SK-N-MC (cell line): Measurements from ENCODE around the gene KIAA1328.

Experiments used
- DNase-seq: peaks from one replicate; pipeline ENCODE4 v3.0.0-alpha.2; 2011; ENCODE audit warnings: low read depth, low spot score
- H3K27ac ChIP-seq: fragments of 200-600 bp; sonication (generic); 2 replicates; pipeline ENCODE4 v1.5.1; 2016; ENCODE audit warnings: mixed run types
- H3K36me3 ChIP-seq: fragments of 200-600 bp; sonication (generic); 2 replicates; pipeline ENCODE4 v1.6.1; 2017; ENCODE audit warnings: antibody characterized with exemption, low read length, mixed read lengths; ENCODE audit not compliant: insufficient read depth
- H3K4me3 ChIP-seq: fragments of 200-600 bp; sonication (generic); 2 replicates; pipeline ENCODE4 v1.5.1; 2016
- H3K9ac ChIP-seq: fragments of 200-600 bp; sonication (generic); 2 replicates; pipeline ENCODE4 v1.8.0; 2017; ENCODE audit warnings: mixed run types, mixed read lengths; ENCODE audit not compliant: insufficient read length
- H3K9me3 ChIP-seq: fragments of 200-600 bp; sonication (generic); 2 replicates; pipeline ENCODE4 v1.6.1; 2017; ENCODE audit warnings: low read depth, mild to moderate bottlenecking, antibody characterized with exemption, low read length, moderate library complexity, mixed read lengths
- EZH2 ChIP-seq: fragments of 200-600 bp; sonication (generic); IDR thresholded peaks from one replicate; pipeline ENCODE4 v1.6.1; 2017; ENCODE audit warnings: antibody characterized with exemption
- FOXP2 ChIP-seq: optimal IDR thresholded peaks from 2 replicates; pipeline ENCODE3; 2011; ENCODE audit warnings: mild to moderate bottlenecking, moderate library complexity; ENCODE audit not compliant: insufficient read depth; ENCODE audit errors: extremely low read length, control extremely low read depth
- POLR2AphosphoS5 ChIP-seq: IDR thresholded peaks from 2 replicates; pipeline ENCODE4 v1.6.1; 2012; ENCODE audit warnings: mild to moderate bottlenecking, low read depth, low read length, borderline replicate concordance

Gene KIAA1328

DNA sequence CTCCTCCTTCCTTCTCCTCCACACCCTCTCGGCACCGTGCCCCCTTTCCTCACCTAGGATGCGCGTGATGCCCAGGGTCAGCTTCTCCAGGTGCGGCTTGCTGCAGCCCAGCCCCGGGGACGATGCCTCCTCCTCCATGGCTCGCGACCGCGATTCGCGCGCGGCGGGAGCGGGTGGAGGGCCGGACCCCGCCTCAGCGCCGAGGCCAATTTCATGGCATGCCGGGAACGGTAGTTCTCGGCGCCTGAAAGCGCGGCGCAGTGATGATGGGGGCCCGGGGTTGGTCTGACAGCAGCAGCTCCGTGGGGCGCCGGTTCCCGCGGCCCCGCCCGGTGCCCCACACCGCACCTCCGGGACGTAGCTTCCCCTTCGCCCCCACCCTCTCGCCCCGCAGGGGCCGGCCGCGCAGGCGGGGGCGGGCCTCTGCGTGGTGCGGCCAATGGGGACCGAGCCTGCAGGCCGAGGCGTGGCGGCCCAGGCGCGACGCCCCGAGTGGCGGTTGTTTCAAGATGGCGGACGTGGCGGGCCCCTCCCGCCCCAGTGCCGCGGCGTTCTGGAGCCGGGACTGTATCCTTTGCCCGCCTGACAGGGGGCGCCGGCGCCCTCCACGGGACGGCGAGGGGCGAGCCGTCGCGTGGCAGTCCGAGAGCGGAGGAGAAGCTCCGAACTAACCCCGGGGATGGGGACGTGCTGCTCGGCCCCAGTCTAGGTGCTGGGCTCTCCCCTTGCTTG is at the start of gene KIAA1328, which contains the start of gene TPGS2:
TSS of gene KIAA1328 (plus strand) at position 498 of the 732 bp plus-strand sequence. CDS start at position 510, 12 bp downstream.
TSS of gene TPGS2 (minus strand) at position 373 of the 732 bp plus-strand sequence. CDS start at position 138, 235 bp downstream.
- Histone ChIP-seq H3K27ac (no peak within 1 kb of the TSS), H3K36me3 (peaks cover 18% of the 10 kb centered on the region), H3K9me3 (no peaks in the 10 kb centered on the region), H3K4me3 (peak within 1 kb of the TSS; percentile 95), H3K9ac (peak within 1 kb of the TSS; percentile 85)
- DNase-seq: no peak
- TF ChIP-seq POLR2AphosphoS5: peak; percentile 66; the same call in 1 of the 2 replicates
- no peak for TF ChIP-seq EZH2

DNA sequence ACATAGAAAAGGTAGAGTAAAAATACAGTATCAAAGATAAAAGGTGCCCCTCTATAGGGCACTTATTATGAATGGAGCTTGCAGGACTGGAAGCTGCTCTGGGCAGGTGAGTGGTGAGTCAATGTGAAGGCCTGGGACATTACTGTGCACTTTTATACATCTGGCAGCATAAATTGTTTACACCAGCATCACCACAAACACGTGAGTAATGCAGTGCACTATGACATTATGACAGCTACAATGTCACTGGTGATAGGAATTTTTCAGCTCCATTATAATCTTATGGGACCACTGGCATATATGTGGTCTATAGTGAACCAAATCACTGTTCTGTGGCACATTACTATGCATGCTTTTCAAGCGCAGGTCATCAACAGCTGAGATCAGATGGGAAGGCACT is 48.2 kb upstream of the KIAA1328 start:
- Histone ChIP-seq H3K4me3 (no peak overlapping the region), H3K27ac (no peak overlapping the region), H3K36me3 (no peaks in the 10 kb centered on the region), H3K9ac (no peak overlapping the region), H3K9me3 (no peaks in the 10 kb centered on the region)
- no peak for DNase-seq
- TF ChIP-seq EZH2: no peak
- TF ChIP-seq POLR2AphosphoS5: no peak
- no peak for TF ChIP-seq FOXP2

- DNase-seq: no peak
- H3K9me3 ChIP-seq: no peaks in the 10 kb centered on the region
- H3K36me3 ChIP-seq: no peaks in the 10 kb centered on the region
- H3K27ac ChIP-seq: no peak overlapping the region
- H3K9ac ChIP-seq: no peak overlapping the region
- no peak overlapping the region for H3K4me3 ChIP-seq
- no peak for TF ChIP-seq POLR2AphosphoS5
- TF ChIP-seq EZH2: no peak
- no peak for TF ChIP-seq FOXP2
Observed at GRCh38 chr18:36782710-36783109, 46.2 kb upstream of the KIAA1328 start.

GRCh38 chr18:36783792-36784191 is 45.1 kb upstream of the KIAA1328 start:
- Histone ChIP-seq H3K27ac (no peak overlapping the region), H3K4me3 (no peak overlapping the region), H3K36me3 (no peaks in the 10 kb centered on the region), H3K9me3 (no peaks in the 10 kb centered on the region), H3K9ac (no peak overlapping the region)
- TF ChIP-seq EZH2 (no peak), POLR2AphosphoS5 (no peak), FOXP2 (no peak)
- DNase-seq: no peak

- Histone ChIP-seq H3K9me3 (no peaks in the 10 kb centered on the region), H3K27ac (no peak overlapping the region), H3K4me3 (no peak overlapping the region), H3K36me3 (peaks cover 9% of the 10 kb centered on the region), H3K9ac (no peak overlapping the region)
- TF ChIP-seq EZH2 (no peak), POLR2AphosphoS5 (no peak), FOXP2 (no peak)
- DNase-seq: no peak
Observed at GRCh38 chr18:36786686-36787085, 42.2 kb upstream of the KIAA1328 start.

GRCh38 chr18:36792634-36793283 is 36.2 kb upstream of the KIAA1328 start:
- Histone ChIP-seq H3K4me3 (no peak overlapping the region), H3K9me3 (no peaks in the 10 kb centered on the region), H3K27ac (no peak overlapping the region), H3K36me3 (peaks cover 27% of the 10 kb centered on the region), H3K9ac (no peak overlapping the region)
- TF ChIP-seq FOXP2 (no peak), EZH2 (no peak), POLR2AphosphoS5 (no peak)
- no peak for DNase-seq

DNA sequence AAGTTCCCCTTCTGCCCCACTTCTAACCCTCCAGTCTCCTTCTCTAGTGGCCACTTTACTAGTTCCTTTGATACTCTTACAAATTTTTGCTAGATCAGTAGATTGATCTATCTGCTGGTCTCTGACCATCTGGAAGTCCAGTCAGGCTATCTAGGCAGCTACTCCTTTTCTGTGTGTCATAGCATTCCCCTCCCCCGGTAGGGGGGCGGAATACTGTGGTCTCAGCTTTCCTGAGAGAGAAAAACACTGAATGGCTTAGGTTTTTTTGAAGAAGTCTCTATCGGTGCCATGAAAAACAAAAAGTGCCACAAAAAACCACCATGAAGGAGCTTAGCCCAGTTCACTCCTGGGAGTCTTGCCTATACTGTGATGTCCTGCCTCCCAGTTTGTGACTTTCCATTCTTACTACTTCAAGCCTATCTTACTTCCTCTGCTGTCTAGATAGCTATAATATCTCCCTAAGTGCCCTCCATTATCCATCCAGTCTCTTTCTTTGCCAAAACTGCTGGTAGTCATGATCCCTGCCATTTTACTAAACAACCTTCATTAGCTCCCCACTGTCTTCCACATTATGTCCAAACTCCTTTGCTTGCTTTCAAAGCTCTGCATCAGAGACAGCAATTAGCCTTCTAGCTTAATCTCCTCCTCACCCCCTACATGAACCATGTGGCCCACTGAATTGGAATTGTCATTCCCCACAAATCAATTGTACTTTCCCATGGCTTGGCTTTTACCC is 30.0 kb upstream of the KIAA1328 start:
- DNase-seq: no peak
- Histone ChIP-seq H3K36me3 (peaks cover 53% of the 10 kb centered on the region), H3K27ac (no peak overlapping the region), H3K9me3 (no peaks in the 10 kb centered on the region), H3K9ac (no peak overlapping the region), H3K4me3 (no peak overlapping the region)
- TF ChIP-seq POLR2AphosphoS5 (no peak), FOXP2 (no peak)

GRCh38 chr18:36805105-36805504 is 23.8 kb upstream of the KIAA1328 start:
- no peak overlapping the region for H3K9ac ChIP-seq
- H3K27ac ChIP-seq: no peak overlapping the region
- no peak overlapping the region for H3K4me3 ChIP-seq
- peaks cover 67% of the 10 kb centered on the region for H3K36me3 ChIP-seq
- no peak for DNase-seq
- H3K9me3 ChIP-seq: no peaks in the 10 kb centered on the region
- TF ChIP-seq EZH2 (no peak), FOXP2 (no peak), POLR2AphosphoS5 (no peak)
